ENCODE results near the gene VPS37C. TPM values are rescaled to one million over a fixed set of nuclear protein-coding genes. Genes with fewer than 3 reads are reported as not detected.

Gene VPS37C
- total and polyA plus RNA-seq, 2 experiments from 2014 or later = 20.8 to 22.0 TPM

DNA sequence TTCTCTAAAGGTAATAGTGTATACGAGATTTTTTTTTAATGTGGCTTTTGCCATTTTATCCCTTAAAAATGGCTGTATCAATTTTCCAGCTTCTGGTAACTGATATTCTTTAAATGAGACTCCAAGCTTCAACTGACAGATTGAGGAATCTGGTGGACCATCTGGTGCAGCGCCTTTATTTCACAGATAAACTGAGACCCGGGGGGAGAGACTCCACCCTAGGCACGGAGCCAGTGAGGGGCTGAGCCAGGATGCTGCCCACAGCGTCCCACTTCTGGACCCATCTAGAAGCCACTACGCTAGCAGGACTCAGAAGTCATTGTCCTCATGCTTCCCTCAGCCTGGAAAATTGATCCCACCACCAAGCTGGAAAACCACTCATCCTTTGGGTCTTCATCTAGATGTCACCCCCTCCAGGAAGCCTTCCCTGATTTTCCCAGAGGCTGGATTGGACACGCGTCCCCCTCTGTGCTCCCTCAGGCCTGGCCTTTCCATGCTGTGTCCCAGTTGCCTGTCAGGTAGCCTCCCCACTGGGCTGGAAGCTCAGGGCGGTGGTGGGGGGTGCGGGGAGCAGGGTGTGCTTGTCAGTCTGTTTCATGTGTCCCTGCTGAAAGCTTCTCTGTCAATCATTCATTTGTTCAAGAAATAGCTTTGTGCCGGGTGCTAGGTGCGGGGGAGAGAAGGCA, 71.3 kb downstream of the VPS37C start:
- TF ChIP-seq, protein P1, sequence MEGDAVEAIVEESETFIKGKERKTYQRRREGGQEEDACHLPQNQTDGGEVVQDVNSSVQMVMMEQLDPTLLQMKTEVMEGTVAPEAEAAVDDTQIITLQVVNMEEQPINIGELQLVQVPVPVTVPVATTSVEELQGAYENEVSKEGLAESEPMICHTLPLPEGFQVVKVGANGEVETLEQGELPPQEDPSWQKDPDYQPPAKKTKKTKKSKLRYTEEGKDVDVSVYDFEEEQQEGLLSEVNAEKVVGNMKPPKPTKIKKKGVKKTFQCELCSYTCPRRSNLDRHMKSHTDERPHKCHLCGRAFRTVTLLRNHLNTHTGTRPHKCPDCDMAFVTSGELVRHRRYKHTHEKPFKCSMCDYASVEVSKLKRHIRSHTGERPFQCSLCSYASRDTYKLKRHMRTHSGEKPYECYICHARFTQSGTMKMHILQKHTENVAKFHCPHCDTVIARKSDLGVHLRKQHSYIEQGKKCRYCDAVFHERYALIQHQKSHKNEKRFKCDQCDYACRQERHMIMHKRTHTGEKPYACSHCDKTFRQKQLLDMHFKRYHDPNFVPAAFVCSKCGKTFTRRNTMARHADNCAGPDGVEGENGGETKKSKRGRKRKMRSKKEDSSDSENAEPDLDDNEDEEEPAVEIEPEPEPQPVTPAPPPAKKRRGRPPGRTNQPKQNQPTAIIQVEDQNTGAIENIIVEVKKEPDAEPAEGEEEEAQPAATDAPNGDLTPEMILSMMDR (IDR thresholded peaks at IDR 0.05; ENCODE audit: low read depth, low read length) = no peak
- H3K4me1 ChIP-seq (ENCODE audit: low read depth) = no peaks in the 10 kb centered on the region
- H3K27me3 ChIP-seq = no peaks in the 10 kb centered on the region
- no peak overlapping the region for H3K27ac ChIP-seq
- H3K4me3 ChIP-seq = no peak overlapping the region
- DNase-seq (ENCODE audit: low read depth in 1 of 2, low spot score in 1 of 2) = no peak
- H3K36me3 ChIP-seq = no peaks in the 10 kb centered on the region
- H3K9me3 ChIP-seq (ENCODE audit: low read depth) = no peaks in the 10 kb centered on the region

DNA sequence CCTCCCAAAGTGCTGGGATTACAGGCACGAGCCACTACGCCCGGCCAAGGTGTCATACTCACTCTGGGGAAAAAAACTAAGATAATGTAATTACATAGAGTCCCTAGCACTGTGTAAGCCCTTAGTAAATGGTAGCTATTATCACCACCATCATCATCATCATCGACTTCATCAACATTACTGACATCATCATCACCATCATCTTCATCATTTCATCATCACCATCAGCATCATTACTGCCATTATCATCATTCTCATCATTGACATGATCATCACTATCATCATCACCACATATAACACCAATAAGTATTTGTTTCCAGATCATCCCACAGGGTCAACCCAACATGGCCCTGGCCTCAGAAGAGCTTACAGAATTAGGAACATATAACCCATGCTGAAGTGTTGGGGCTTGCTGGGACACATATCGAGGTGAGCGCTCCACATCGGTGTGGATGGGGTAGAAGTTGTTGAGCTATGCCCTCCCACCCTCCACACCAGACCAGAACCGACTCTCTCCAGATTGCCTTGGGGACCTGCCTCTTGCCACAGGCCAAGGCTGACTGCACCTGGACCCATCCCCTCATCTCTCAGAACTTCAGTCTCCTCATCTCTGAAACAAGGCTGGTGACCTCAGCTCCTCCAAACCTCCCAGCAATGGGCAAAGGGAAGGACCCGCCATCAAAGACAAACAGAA, 73.7 kb downstream of the VPS37C start:
- Histone ChIP-seq H3K27me3 (no peaks in the 10 kb centered on the region), H3K4me1 (ENCODE audit: low read depth) (no peaks in the 10 kb centered on the region), H3K36me3 (no peaks in the 10 kb centered on the region), H3K9me3 (ENCODE audit: low read depth) (no peaks in the 10 kb centered on the region), H3K27ac (no peak overlapping the region), H3K4me3 (no peak overlapping the region)
- TF ChIP-seq, protein P1 (IDR thresholded peaks at IDR 0.05; ENCODE audit: low read depth, low read length) = no peak
- no peak for DNase-seq (ENCODE audit: low read depth in 1 of 2, low spot score in 1 of 2)

DNA sequence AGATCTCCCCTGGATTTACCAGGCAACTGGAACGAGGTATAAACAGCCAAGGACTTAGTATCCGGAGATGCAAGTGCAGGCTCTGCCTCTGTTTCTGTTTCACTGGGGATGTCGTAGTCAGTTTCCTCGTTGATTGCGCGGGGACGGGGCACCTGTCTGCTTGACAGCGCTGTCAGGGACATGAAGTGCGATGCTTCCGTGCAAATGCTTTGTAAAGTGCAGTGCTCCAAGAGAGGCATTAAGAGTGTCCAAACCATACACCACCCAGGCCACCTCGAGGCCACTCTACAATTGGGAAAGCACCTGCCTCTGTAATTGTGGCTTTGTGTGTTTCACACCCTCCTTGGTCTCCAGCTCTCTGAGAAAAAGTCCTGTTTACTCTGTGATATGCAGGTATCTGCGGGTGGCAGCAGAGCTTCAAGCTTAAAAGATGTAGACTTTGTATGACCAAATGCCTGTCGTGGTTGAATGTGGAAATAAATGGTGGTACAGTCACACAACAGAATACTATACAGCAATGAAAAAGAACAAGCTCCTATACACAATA, 77.6 kb downstream of the VPS37C start:
- H3K36me3 ChIP-seq = no peaks in the 10 kb centered on the region
- TF ChIP-seq, protein P1 (IDR thresholded peaks at IDR 0.05; ENCODE audit: low read depth, low read length) = no peak
- no peaks in the 10 kb centered on the region for H3K4me1 ChIP-seq (ENCODE audit: low read depth)
- no peaks in the 10 kb centered on the region for H3K27me3 ChIP-seq
- no peak overlapping the region for H3K27ac ChIP-seq
- H3K9me3 ChIP-seq (ENCODE audit: low read depth) = no peaks in the 10 kb centered on the region
- DNase-seq (ENCODE audit: low read depth in 1 of 2, low spot score in 1 of 2) = no peak
- H3K4me3 ChIP-seq = no peak overlapping the region

DNA sequence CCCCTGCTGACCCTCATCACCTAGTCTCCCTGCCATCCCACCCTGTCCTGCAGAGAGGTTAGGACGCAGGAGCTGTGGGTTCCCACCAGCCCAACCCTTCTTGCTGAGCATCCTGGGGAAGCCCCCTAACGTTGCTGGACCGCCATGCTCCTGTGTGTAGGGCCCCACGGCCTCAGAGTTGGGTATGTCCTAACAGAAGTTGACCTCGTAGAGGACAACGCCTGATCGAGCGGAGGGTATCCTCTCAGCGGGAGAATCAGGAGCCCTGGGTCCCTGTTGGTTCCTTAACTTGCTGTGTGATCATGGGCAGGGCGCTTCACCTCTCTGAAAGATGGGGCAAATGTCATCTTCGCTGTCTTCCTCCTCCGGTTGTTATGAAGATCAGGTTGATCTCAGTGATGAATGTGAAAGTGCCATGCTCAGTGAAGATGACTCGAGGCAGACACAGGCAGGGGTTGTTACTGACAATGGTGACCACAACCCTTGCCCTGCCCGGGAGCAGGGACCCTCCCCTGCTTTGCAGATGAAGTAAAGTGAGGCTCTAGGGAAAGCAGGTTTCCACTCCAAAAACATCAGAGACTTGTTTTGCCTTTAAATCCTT, 78.2 kb downstream of the VPS37C start:
- Histone ChIP-seq H3K36me3 (no peaks in the 10 kb centered on the region), H3K9me3 (ENCODE audit: low read depth) (no peaks in the 10 kb centered on the region), H3K4me1 (ENCODE audit: low read depth) (no peaks in the 10 kb centered on the region), H3K27ac (no peak overlapping the region), H3K4me3 (no peak overlapping the region), H3K27me3 (no peaks in the 10 kb centered on the region)
- TF ChIP-seq, protein P1 (IDR thresholded peaks at IDR 0.05; ENCODE audit: low read depth, low read length) = no peak
- DNase-seq (ENCODE audit: low read depth in 1 of 2, low spot score in 1 of 2) = no peak

DNA sequence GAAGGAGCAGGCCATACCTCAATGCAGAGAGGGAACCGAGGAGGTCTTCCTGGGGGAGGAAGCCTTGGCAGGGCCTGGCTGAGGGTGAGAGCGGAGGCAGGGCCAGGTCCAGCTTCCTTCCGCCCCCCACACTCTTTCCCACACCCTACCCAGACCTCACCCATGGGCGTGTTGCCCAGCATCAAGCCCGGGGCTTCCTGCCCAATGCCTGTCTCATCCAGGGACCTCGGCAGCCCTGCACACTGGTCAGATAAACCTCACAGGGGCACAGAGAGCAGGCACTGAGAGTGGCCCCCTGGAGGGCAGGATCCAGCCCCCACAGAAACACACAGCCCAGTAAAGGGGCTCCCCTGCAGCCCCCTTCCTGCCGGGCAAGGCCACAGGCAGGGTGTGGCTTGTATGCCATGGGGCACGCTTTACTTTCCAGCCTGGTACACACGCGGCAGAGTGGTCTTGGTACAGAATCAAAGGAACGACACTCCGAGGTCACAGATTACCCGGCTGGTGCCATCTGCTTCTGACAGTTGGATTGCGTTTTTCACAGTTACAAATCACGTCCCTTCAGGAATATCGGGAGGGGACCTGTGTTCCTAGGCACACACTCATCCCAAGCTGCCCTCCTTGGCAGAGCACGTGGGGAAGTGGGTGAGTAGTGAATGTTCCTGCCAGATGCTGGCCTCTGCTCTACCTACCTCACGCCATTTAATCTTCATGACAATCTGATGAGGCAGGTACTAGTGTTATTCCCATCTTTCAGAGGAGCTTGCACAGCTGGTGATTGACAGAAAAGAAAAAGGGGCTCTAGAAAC, 79.0 kb downstream of the VPS37C start:
- DNase-seq (ENCODE audit: low read depth in 1 of 2, low spot score in 1 of 2) = no peak
- no peaks in the 10 kb centered on the region for H3K4me1 ChIP-seq (ENCODE audit: low read depth)
- no peak overlapping the region for H3K27ac ChIP-seq
- H3K36me3 ChIP-seq = no peaks in the 10 kb centered on the region
- H3K27me3 ChIP-seq = no peaks in the 10 kb centered on the region
- H3K9me3 ChIP-seq (ENCODE audit: low read depth) = no peaks in the 10 kb centered on the region
- no peak overlapping the region for H3K4me3 ChIP-seq
- TF ChIP-seq, protein P1 (IDR thresholded peaks at IDR 0.05; ENCODE audit: low read depth, low read length) = no peak

Measured in cardiac muscle cell (in vitro differentiated cells and primary cell).